ENCODE measurements around the gene NOL8. TPM values are rescaled to one million over a fixed set of nuclear protein-coding genes. Genes with fewer than 3 reads are reported as not detected.

The NOL8 gene
- total RNA-seq, 6 experiments from 2014 or later: 24.3 to 33.5 (median 27.7) TPM

- Mint-ChIP-seq H3K4me1 (ENCODE audit: low read depth) (peaks cover 49% of the 10 kb centered on the region), H3K27ac (peak overlapping the region; percentile 62), H3K4me3 (no peak overlapping the region), H3K27me3 (ENCODE audit: insufficient read depth) (peaks cover 6% of the 10 kb centered on the region; the same call in 1 of the 2 replicates), H3K9me3 (no peaks in the 10 kb centered on the region), H3K36me3 (ENCODE audit: low read depth) (peaks cover 55% of the 10 kb centered on the region)
- peak; percentile 38 for DNase-seq
- no peak for TF ChIP-seq CTCF (IDR thresholded peaks at IDR 0.05)
Measured at GRCh38 chr9:92289708-92290390, 35.3 kb downstream of the NOL8 start.

GRCh38 chr9:92279302-92279701 is 45.8 kb downstream of the NOL8 start:
- peaks cover 53% of the 10 kb centered on the region for H3K36me3 Mint-ChIP-seq (ENCODE audit: low read depth)
- H3K4me1 Mint-ChIP-seq (ENCODE audit: low read depth): peaks cover 57% of the 10 kb centered on the region
- TF ChIP-seq CTCF (IDR thresholded peaks at IDR 0.05): no peak
- peaks cover 2% of the 10 kb centered on the region; the same call in 1 of the 2 replicates for H3K27me3 Mint-ChIP-seq (ENCODE audit: insufficient read depth)
- H3K9me3 Mint-ChIP-seq: no peaks in the 10 kb centered on the region
- H3K27ac Mint-ChIP-seq: peak overlapping the region; percentile 71
- no peak overlapping the region; the same call in 1 of the 2 replicates for H3K4me3 Mint-ChIP-seq
- DNase-seq: no peak

DNA sequence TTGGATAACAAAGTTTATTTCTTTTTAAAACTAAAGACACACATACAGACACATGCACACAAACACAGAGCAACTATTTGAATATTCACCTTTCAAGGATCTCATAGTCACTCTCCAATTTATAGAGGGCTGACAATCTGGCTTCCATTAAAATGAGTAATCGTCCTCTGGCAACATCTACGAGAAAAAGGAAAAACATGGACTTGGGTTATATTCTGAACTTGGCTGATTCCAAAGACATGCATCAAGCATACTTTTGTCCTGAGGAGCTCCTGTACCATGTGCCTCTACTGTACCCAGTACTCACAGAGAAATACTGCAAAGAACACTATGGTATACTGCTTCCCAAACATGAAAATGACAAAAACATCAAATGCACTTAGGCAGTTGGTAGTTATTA is 47.0 kb downstream of the NOL8 start:
- no peak for TF ChIP-seq CTCF (IDR thresholded peaks at IDR 0.05)
- H3K36me3 Mint-ChIP-seq (ENCODE audit: low read depth): peaks cover 55% of the 10 kb centered on the region

GRCh38 chr9:92276331-92277032 is 48.7 kb downstream of the NOL8 start:
- H3K36me3 Mint-ChIP-seq (ENCODE audit: low read depth): peaks cover 51% of the 10 kb centered on the region
- peaks cover 50% of the 10 kb centered on the region for H3K4me1 Mint-ChIP-seq (ENCODE audit: low read depth)
- no peak for DNase-seq
- TF ChIP-seq CTCF (IDR thresholded peaks at IDR 0.05): no peak
- H3K9me3 Mint-ChIP-seq: no peaks in the 10 kb centered on the region
- H3K27ac Mint-ChIP-seq: peak overlapping the region; percentile 82
- peaks cover 2% of the 10 kb centered on the region; the same call in 1 of the 2 replicates for H3K27me3 Mint-ChIP-seq (ENCODE audit: insufficient read depth)
- H3K4me3 Mint-ChIP-seq: peak overlapping the region; percentile 56; the same call in 1 of the 2 replicates

More for the DNA sequence above, 47.0 kb downstream of the NOL8 start:
- H3K9me3 Mint-ChIP-seq: no peaks in the 10 kb centered on the region
- no peak overlapping the region; the same call in 1 of the 2 replicates for H3K4me3 Mint-ChIP-seq
- peak overlapping the region; percentile 71 for H3K27ac Mint-ChIP-seq
- peak; percentile 86 for DNase-seq
- H3K4me1 Mint-ChIP-seq (ENCODE audit: low read depth): peaks cover 57% of the 10 kb centered on the region
- peaks cover 2% of the 10 kb centered on the region; the same call in 1 of the 2 replicates for H3K27me3 Mint-ChIP-seq (ENCODE audit: insufficient read depth)

DNA sequence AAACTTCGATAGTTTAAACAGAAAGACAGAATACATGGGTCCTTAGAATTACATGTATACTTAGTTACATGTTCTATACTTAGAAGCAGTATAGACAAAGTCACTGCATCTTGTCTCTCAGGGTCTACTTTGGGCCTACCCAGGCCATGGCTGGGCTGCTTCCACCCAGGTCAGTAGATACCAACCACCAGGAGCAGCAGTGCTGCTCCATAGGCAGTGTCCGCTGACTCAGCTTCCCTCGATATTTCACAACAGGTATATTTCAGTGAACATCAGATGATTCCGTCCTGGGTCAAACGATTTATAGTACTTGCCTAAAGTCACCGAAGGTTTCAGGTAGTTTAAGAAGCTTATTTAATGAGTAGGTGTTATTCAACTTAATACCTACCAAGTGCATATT is 49.6 kb downstream of the NOL8 start:
- Mint-ChIP-seq H3K9me3 (no peaks in the 10 kb centered on the region), H3K4me3 (no peak overlapping the region), H3K36me3 (ENCODE audit: low read depth) (peaks cover 54% of the 10 kb centered on the region), H3K27me3 (ENCODE audit: insufficient read depth) (peaks cover 2% of the 10 kb centered on the region; the same call in 1 of the 2 replicates), H3K27ac (peak overlapping the region; percentile 82), H3K4me1 (ENCODE audit: low read depth) (peaks cover 47% of the 10 kb centered on the region)
- no peak for DNase-seq
- no peak for TF ChIP-seq CTCF (IDR thresholded peaks at IDR 0.05)

Data from HFFc6 (cell line).